ENCODE measurements around the gene STXBP1.

STXBP1 gene

GRCh38 chr9:127626752-127627493, 14.8 kb downstream of the STXBP1 start:
- Histone ChIP-seq H3K9me3 (ENCODE audit: low read depth, low read length) (no peaks in the 10 kb centered on the region), H3K9ac (ENCODE audit: insufficient read length) (no peak overlapping the region), H3K36me3 (ENCODE audit: insufficient read depth, low read length) (no peaks in the 10 kb centered on the region), H3K4me3 (no peak overlapping the region), H3K27ac (no peak overlapping the region)
- no peak for DNase-seq (ENCODE audit: low read depth, low spot score)
- TF ChIP-seq POLR2AphosphoS5 (IDR thresholded peaks at IDR 0.05; ENCODE audit: borderline replicate concordance, low read depth, low read length): no peak
- no peak for TF ChIP-seq FOXP2 (optimal IDR thresholded peaks at IDR 0.05; ENCODE audit: control extremely low read depth, extremely low read length, insufficient read depth)

- no peaks in the 10 kb centered on the region for H3K36me3 ChIP-seq (ENCODE audit: insufficient read depth, low read length)
- TF ChIP-seq EZH2 (IDR thresholded peaks at IDR 0.05) (no peak), POLR2AphosphoS5 (IDR thresholded peaks at IDR 0.05; ENCODE audit: borderline replicate concordance, low read depth, low read length) (no peak), FOXP2 (optimal IDR thresholded peaks at IDR 0.05; ENCODE audit: control extremely low read depth, extremely low read length, insufficient read depth) (no peak)
- no peak for DNase-seq (ENCODE audit: low read depth, low spot score)
- H3K9me3 ChIP-seq (ENCODE audit: low read depth, low read length): no peaks in the 10 kb centered on the region
- no peak overlapping the region for H3K9ac ChIP-seq (ENCODE audit: insufficient read length)
- no peak overlapping the region for H3K27ac ChIP-seq
- no peak overlapping the region for H3K4me3 ChIP-seq
Measured at GRCh38 chr9:127627494-127627855, 15.4 kb downstream of the STXBP1 start.

DNA sequence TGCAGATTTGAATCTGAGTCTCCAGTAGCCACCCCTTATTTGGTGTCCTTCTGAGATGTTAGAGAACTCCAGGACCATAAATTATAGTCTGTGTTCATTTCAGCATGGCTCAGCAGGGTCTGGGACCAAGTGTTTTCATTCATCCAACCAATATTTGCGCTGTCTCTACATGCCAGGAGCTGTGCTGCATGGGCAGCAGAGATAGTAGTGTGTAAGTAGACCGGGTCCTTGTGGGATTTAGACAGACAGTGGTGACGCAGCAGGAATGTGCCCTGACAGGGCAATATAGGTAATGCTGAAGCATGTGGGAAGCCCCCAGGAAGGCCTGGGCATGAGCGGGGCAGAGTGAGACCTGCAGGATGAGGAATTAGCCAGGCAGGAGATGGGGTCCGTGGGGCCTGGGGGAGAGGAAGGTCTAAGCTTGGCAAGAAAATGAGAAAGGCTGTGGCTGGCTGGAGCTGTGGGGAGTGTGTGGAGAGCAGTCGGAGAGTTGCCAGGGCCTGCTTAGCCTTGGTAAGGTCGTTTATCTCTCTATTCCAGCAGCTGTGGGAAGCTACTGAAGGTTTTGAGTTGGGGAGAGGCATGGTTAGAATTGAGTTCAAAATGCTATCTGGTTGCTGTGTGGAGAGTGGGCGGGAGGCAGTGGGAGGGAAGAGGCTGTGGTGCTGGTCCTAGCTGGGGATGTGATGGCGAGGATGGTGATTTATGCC, 16.8 kb downstream of the STXBP1 start:
- DNase-seq (ENCODE audit: low read depth, low spot score): no peak
- H3K9ac ChIP-seq (ENCODE audit: insufficient read length): no peak overlapping the region
- no peaks in the 10 kb centered on the region for H3K36me3 ChIP-seq (ENCODE audit: insufficient read depth, low read length)

GRCh38 chr9:127629468-127630081, 17.5 kb downstream of the STXBP1 start:
- H3K9ac ChIP-seq (ENCODE audit: insufficient read length): no peak overlapping the region
- no peak overlapping the region for H3K27ac ChIP-seq
- H3K36me3 ChIP-seq (ENCODE audit: insufficient read depth, low read length): no peaks in the 10 kb centered on the region
- no peaks in the 10 kb centered on the region for H3K9me3 ChIP-seq (ENCODE audit: low read depth, low read length)
- TF ChIP-seq EZH2 (IDR thresholded peaks at IDR 0.05) (no peak), POLR2AphosphoS5 (IDR thresholded peaks at IDR 0.05; ENCODE audit: borderline replicate concordance, low read depth, low read length) (no peak), FOXP2 (optimal IDR thresholded peaks at IDR 0.05; ENCODE audit: control extremely low read depth, extremely low read length, insufficient read depth) (no peak)
- no peak overlapping the region for H3K4me3 ChIP-seq
- no peak for DNase-seq (ENCODE audit: low read depth, low spot score)

More for the DNA sequence above, 16.8 kb downstream of the STXBP1 start:
- Histone ChIP-seq H3K9me3 (ENCODE audit: low read depth, low read length) (no peaks in the 10 kb centered on the region), H3K27ac (no peak overlapping the region), H3K4me3 (no peak overlapping the region)
- TF ChIP-seq POLR2AphosphoS5 (IDR thresholded peaks at IDR 0.05; ENCODE audit: borderline replicate concordance, low read depth, low read length): no peak
- TF ChIP-seq EZH2 (IDR thresholded peaks at IDR 0.05): no peak
- TF ChIP-seq FOXP2 (optimal IDR thresholded peaks at IDR 0.05; ENCODE audit: control extremely low read depth, extremely low read length, insufficient read depth): no peak

DNA sequence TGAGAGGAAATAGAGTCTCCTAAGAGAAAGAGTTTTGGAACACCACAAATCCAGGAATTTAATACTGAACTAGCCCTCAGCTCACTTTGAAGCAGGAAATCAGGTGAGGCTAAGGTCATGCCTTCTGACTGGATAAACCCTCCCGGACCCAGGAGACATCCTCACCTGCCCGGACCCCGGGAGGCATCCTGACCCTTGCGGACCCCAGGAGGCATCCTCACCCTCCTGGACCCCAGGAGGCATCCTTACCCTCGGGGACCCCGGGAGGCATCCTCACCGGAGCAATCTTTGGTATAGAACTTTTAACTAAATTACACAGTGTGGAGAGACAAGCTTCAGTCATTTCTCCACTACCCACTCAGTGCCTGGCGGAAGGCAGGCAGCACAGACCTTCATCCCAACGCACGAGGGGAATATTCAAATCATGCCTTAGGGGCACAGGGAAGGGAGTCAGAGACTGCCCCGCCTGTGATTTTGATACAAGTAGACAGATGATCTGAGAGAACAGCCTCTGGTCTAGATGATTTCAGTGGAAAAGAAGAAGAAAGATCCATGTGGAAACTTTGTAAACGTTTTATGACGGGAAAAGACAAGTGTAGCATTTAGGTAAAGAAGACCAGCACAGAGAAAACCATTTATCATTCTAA, 21.3 kb downstream of the STXBP1 start:
- H3K9ac ChIP-seq (ENCODE audit: insufficient read length): no peak overlapping the region
- no peak for DNase-seq (ENCODE audit: low read depth, low spot score)
- TF ChIP-seq POLR2AphosphoS5 (IDR thresholded peaks at IDR 0.05; ENCODE audit: borderline replicate concordance, low read depth, low read length) (no peak), FOXP2 (optimal IDR thresholded peaks at IDR 0.05; ENCODE audit: control extremely low read depth, extremely low read length, insufficient read depth) (no peak), EZH2 (IDR thresholded peaks at IDR 0.05) (no peak)
- H3K27ac ChIP-seq: no peak overlapping the region
- peak overlapping the region; percentile 29; the same call in 1 of the 2 replicates for H3K4me3 ChIP-seq
- no peaks in the 10 kb centered on the region for H3K36me3 ChIP-seq (ENCODE audit: insufficient read depth, low read length)
- no peaks in the 10 kb centered on the region for H3K9me3 ChIP-seq (ENCODE audit: low read depth, low read length)

- no peak overlapping the region for H3K27ac ChIP-seq
- no peaks in the 10 kb centered on the region for H3K9me3 ChIP-seq (ENCODE audit: low read depth, low read length)
- TF ChIP-seq POLR2AphosphoS5 (IDR thresholded peaks at IDR 0.05; ENCODE audit: borderline replicate concordance, low read depth, low read length): no peak
- no peak for TF ChIP-seq FOXP2 (optimal IDR thresholded peaks at IDR 0.05; ENCODE audit: control extremely low read depth, extremely low read length, insufficient read depth)
- no peak for TF ChIP-seq EZH2 (IDR thresholded peaks at IDR 0.05)
- H3K4me3 ChIP-seq: peak overlapping the region; percentile 29; the same call in 1 of the 2 replicates
- H3K9ac ChIP-seq (ENCODE audit: insufficient read length): no peak overlapping the region
- no peaks in the 10 kb centered on the region for H3K36me3 ChIP-seq (ENCODE audit: insufficient read depth, low read length)
- DNase-seq (ENCODE audit: low read depth, low spot score): no peak
Measured at GRCh38 chr9:127634021-127634420, 21.9 kb downstream of the STXBP1 start.

DNA sequence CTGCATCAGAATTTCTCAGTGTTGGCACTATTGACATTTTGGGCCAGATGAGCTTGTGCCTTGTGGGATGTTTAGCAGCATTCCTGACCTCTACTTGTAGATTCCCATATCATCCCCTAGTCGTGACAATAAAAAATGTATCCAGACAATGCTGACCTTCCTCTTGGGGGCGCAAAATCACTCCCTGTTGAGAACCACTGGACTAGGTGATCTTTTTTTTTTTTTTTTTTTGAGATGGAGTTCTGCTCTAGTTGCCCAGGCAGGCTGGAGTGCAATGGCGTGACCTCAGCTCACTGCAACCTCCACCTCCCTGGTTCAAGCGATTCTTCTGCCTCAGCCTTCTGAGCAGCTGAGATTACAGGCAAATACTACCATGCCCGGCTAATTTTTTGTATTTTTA, 22.6 kb downstream of the STXBP1 start:
- Histone ChIP-seq H3K9ac (ENCODE audit: insufficient read length) (no peak overlapping the region), H3K4me3 (no peak overlapping the region), H3K36me3 (ENCODE audit: insufficient read depth, low read length) (no peaks in the 10 kb centered on the region), H3K9me3 (ENCODE audit: low read depth, low read length) (no peaks in the 10 kb centered on the region), H3K27ac (no peak overlapping the region)
- no peak for DNase-seq (ENCODE audit: low read depth, low spot score)
- no peak for TF ChIP-seq FOXP2 (optimal IDR thresholded peaks at IDR 0.05; ENCODE audit: control extremely low read depth, extremely low read length, insufficient read depth)
- TF ChIP-seq EZH2 (IDR thresholded peaks at IDR 0.05): no peak
- TF ChIP-seq POLR2AphosphoS5 (IDR thresholded peaks at IDR 0.05; ENCODE audit: borderline replicate concordance, low read depth, low read length): no peak

- H3K36me3 ChIP-seq (ENCODE audit: insufficient read depth, low read length): no peaks in the 10 kb centered on the region
- H3K9me3 ChIP-seq (ENCODE audit: low read depth, low read length): no peaks in the 10 kb centered on the region
- TF ChIP-seq POLR2AphosphoS5 (IDR thresholded peaks at IDR 0.05; ENCODE audit: borderline replicate concordance, low read depth, low read length) (no peak), EZH2 (IDR thresholded peaks at IDR 0.05) (no peak), FOXP2 (optimal IDR thresholded peaks at IDR 0.05; ENCODE audit: control extremely low read depth, extremely low read length, insufficient read depth) (no peak)
- H3K4me3 ChIP-seq: no peak overlapping the region
- no peak overlapping the region for H3K27ac ChIP-seq
- DNase-seq (ENCODE audit: low read depth, low spot score): peak; percentile 52
- no peak overlapping the region for H3K9ac ChIP-seq (ENCODE audit: insufficient read length)
Measured at GRCh38 chr9:127635201-127635735, 23.2 kb downstream of the STXBP1 start.
